H1 (cell line): ENCODE data around the gene HBEGF.

Source experiments
- CEBPB ChIP-seq: IDR thresholded peaks from 2 replicates; pipeline ENCODE4 v1.6.1; 2012; ENCODE audit warnings: low read depth, low read length
- CTCF ChIP-seq, 3 experiments: IDR thresholded peaks; 1 replicate in 2 of 3; 2 replicates in 1 of 3; pipeline versions ENCODE4 v1.5.1 to v1.6.1; 2011; ENCODE audit warnings: low read length in 3 of 3, mild to moderate bottlenecking in 3 of 3, inconsistent platforms in 2 of 3, low read depth in 1 of 3, moderate library complexity in 1 of 3; ENCODE audit not compliant: insufficient read depth in 1 of 3; ENCODE audit errors: control extremely low read depth in 1 of 3
- EGR1 ChIP-seq: IDR thresholded peaks from 2 replicates; pipeline ENCODE4 v1.6.1; 2011; ENCODE audit warnings: low read depth, low read length, borderline replicate concordance
- EP300 ChIP-seq, 2 experiments: IDR thresholded peaks; 1 replicate in 1 of 2; 2 replicates in 1 of 2; pipeline ENCODE4 v1.6.1; 2011 to 2012; ENCODE audit warnings: low read depth in 2 of 2, low read length in 2 of 2, mild to moderate bottlenecking in 2 of 2, borderline replicate concordance in 1 of 2, inconsistent platforms in 1 of 2, moderate library complexity in 1 of 2
- EZH2 ChIP-seq: fragments of 200-600 bp; sonication (generic); IDR thresholded peaks from 2 replicates; pipeline ENCODE4 v1.7.1; 2012; ENCODE audit warnings: low read depth, mild to moderate bottlenecking, moderate library complexity, low read length, inconsistent platforms; ENCODE audit not compliant: severe bottlenecking
- HDAC6 ChIP-seq: IDR thresholded peaks from one replicate; pipeline ENCODE4 v1.7.1; 2012; ENCODE audit warnings: low read depth, mild to moderate bottlenecking, inconsistent platforms, low read length, moderate library complexity
- JUN ChIP-seq: IDR thresholded peaks from 2 replicates; pipeline ENCODE4 v1.6.1; 2011; ENCODE audit warnings: low read depth, mild to moderate bottlenecking, improper control_type of control experiment, low read length
- NRF1 ChIP-seq: IDR thresholded peaks from 2 replicates; pipeline ENCODE4 v1.6.1; 2011; ENCODE audit warnings: mild to moderate bottlenecking, low read depth, low read length, improper control_type of control experiment
- POLR2A ChIP-seq, 2 experiments: IDR thresholded peaks; 1 replicate in 1 of 2; 2 replicates in 1 of 2; pipeline ENCODE4 v1.6.1; 2011; ENCODE audit warnings: low read depth in 2 of 2, low read length in 2 of 2, mild to moderate bottlenecking in 2 of 2; ENCODE audit errors: control extremely low read depth in 1 of 2
- POLR2AphosphoS5 ChIP-seq: IDR thresholded peaks from 2 replicates; pipeline ENCODE4 v1.6.1; 2011; ENCODE audit warnings: low read depth, low read length
- RFX5 ChIP-seq: IDR thresholded peaks from 2 replicates; pipeline ENCODE4 v1.6.1; 2011; ENCODE audit warnings: low read depth, low read length, improper control_type of control experiment, borderline replicate concordance

GRCh38 chr5:140301136-140301535 is 45.3 kb downstream of the HBEGF start:
- TF ChIP-seq POLR2AphosphoS5 = no peak
- no peak for TF ChIP-seq RFX5
- TF ChIP-seq EZH2 = no peak
- TF ChIP-seq CTCF (IDR thresholded peaks at IDR 0.05; ENCODE audit: control extremely low read depth in 1 of 3, insufficient read depth in 1 of 3, low read depth in 1 of 3, low read length in 3 of 3) = no peak
- no peak for TF ChIP-seq POLR2A (IDR thresholded peaks at IDR 0.05; ENCODE audit: control extremely low read depth in 1 of 2, low read depth in 2 of 2, low read length in 2 of 2)
- TF ChIP-seq NRF1 = no peak
- TF ChIP-seq HDAC6 = no peak
- no peak for TF ChIP-seq JUN
- no peak for TF ChIP-seq CEBPB
- no peak for TF ChIP-seq EP300 (IDR thresholded peaks at IDR 0.05; ENCODE audit: borderline replicate concordance in 1 of 2, low read depth in 2 of 2, low read length in 2 of 2)
- no peak for TF ChIP-seq EGR1
